SU-DHL-6 (cell line): ENCODE results near the gene FBLN2.

Experiments
- CTCF ChIP-seq: fragments of 200-600 bp; sonication (generic); IDR thresholded peaks from one replicate; pipeline ENCODE4 v1.5.1; 2017; ENCODE audit warnings: antibody characterized with exemption, mild to moderate bottlenecking, low read length, moderate library complexity; ENCODE audit not compliant: insufficient read depth, poor library complexity, severe bottlenecking
- EZH2phosphoT487 ChIP-seq: fragments of 200-600 bp; sonication (generic), shearing (Covaris generic); conservative IDR thresholded peaks from 2 replicates; pipeline ENCODE4 v1.6.1; 2018; ENCODE audit warnings: mild to moderate bottlenecking, antibody characterized with exemption, low read length, moderate library complexity, mixed read lengths

GRCh38 chr3:13620281-13620680 is 71.4 kb downstream of the FBLN2 start:
- TF ChIP-seq CTCF (no peak), EZH2phosphoT487 (no peak)
